HL-60 (cell line): Measurements from ENCODE around the gene CMIP.
A peak's percentile ranks its signal among the peaks of the same experiment; 100 is the strongest.

Experiments used
- DNase-seq, 2 experiments: peaks; one replicate each; pipeline ENCODE4 v3.0.0-alpha.2; 2010 to 2020; ENCODE audit warnings: low read depth in 1 of 2, low spot score in 1 of 2
- H3K27ac ChIP-seq: fragments of 250-450 bp; sonication (Bioruptor Pico); replicated peaks from 2 replicates; pipeline ENCODE4 v1.5.1; 2020; ENCODE audit warnings: mild to moderate bottlenecking, moderate library complexity
- H3K27me3 ChIP-seq: fragments of 250-450 bp; sonication (Bioruptor Pico); 2 replicates; pipeline ENCODE4 v1.5.1; 2021; ENCODE audit warnings: mild to moderate bottlenecking, moderate library complexity; ENCODE audit not compliant: insufficient read depth, poor library complexity, severe bottlenecking
- H3K4me3 ChIP-seq: replicated peaks from 2 replicates; pipeline ENCODE4 v1.5.1; 2011; ENCODE audit warnings: mild to moderate bottlenecking, control low read depth, low read length; ENCODE audit not compliant: insufficient read depth
- GABPA ChIP-seq: IDR thresholded peaks from 2 replicates; pipeline ENCODE4 v1.6.1; 2012; ENCODE audit warnings: low read depth
- POLR2AphosphoS5 ChIP-seq: IDR thresholded peaks from 2 replicates; pipeline ENCODE4 v1.6.1; 2012; ENCODE audit warnings: low read depth
- SPI1 ChIP-seq: IDR thresholded peaks from 2 replicates; pipeline ENCODE4 v1.6.1; 2012; ENCODE audit warnings: low read depth, mild to moderate bottlenecking, borderline replicate concordance
- TF ChIP-seq, protein P1 (sequence below): IDR thresholded peaks from 2 replicates; pipeline ENCODE4 v1.6.1; 2012; ENCODE audit warnings: low read depth; ENCODE audit not compliant: insufficient replicate concordance
- TF ChIP-seq, protein P2 (sequence below): IDR thresholded peaks from one replicate; pipeline ENCODE4 v1.5.1; 2011; ENCODE audit warnings: low read length, control low read depth, inconsistent platforms; ENCODE audit not compliant: insufficient read depth

Gene CMIP

GRCh38 chr16:81494888-81495287 lies 50.3 kb downstream of the CMIP start:
- H3K4me3 ChIP-seq, result no peak overlapping the region
- TF ChIP-seq, protein P1, sequence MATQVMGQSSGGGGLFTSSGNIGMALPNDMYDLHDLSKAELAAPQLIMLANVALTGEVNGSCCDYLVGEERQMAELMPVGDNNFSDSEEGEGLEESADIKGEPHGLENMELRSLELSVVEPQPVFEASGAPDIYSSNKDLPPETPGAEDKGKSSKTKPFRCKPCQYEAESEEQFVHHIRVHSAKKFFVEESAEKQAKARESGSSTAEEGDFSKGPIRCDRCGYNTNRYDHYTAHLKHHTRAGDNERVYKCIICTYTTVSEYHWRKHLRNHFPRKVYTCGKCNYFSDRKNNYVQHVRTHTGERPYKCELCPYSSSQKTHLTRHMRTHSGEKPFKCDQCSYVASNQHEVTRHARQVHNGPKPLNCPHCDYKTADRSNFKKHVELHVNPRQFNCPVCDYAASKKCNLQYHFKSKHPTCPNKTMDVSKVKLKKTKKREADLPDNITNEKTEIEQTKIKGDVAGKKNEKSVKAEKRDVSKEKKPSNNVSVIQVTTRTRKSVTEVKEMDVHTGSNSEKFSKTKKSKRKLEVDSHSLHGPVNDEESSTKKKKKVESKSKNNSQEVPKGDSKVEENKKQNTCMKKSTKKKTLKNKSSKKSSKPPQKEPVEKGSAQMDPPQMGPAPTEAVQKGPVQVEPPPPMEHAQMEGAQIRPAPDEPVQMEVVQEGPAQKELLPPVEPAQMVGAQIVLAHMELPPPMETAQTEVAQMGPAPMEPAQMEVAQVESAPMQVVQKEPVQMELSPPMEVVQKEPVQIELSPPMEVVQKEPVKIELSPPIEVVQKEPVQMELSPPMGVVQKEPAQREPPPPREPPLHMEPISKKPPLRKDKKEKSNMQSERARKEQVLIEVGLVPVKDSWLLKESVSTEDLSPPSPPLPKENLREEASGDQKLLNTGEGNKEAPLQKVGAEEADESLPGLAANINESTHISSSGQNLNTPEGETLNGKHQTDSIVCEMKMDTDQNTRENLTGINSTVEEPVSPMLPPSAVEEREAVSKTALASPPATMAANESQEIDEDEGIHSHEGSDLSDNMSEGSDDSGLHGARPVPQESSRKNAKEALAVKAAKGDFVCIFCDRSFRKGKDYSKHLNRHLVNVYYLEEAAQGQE, result no peak
- no peak for TF ChIP-seq SPI1
- TF ChIP-seq POLR2AphosphoS5, result no peak
- TF ChIP-seq, protein P2, sequence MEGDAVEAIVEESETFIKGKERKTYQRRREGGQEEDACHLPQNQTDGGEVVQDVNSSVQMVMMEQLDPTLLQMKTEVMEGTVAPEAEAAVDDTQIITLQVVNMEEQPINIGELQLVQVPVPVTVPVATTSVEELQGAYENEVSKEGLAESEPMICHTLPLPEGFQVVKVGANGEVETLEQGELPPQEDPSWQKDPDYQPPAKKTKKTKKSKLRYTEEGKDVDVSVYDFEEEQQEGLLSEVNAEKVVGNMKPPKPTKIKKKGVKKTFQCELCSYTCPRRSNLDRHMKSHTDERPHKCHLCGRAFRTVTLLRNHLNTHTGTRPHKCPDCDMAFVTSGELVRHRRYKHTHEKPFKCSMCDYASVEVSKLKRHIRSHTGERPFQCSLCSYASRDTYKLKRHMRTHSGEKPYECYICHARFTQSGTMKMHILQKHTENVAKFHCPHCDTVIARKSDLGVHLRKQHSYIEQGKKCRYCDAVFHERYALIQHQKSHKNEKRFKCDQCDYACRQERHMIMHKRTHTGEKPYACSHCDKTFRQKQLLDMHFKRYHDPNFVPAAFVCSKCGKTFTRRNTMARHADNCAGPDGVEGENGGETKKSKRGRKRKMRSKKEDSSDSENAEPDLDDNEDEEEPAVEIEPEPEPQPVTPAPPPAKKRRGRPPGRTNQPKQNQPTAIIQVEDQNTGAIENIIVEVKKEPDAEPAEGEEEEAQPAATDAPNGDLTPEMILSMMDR, result no peak
- TF ChIP-seq GABPA, result no peak
- no peaks in the 10 kb centered on the region for H3K27me3 ChIP-seq
- DNase-seq, result no peak
- H3K27ac ChIP-seq, result no peak overlapping the region

DNA sequence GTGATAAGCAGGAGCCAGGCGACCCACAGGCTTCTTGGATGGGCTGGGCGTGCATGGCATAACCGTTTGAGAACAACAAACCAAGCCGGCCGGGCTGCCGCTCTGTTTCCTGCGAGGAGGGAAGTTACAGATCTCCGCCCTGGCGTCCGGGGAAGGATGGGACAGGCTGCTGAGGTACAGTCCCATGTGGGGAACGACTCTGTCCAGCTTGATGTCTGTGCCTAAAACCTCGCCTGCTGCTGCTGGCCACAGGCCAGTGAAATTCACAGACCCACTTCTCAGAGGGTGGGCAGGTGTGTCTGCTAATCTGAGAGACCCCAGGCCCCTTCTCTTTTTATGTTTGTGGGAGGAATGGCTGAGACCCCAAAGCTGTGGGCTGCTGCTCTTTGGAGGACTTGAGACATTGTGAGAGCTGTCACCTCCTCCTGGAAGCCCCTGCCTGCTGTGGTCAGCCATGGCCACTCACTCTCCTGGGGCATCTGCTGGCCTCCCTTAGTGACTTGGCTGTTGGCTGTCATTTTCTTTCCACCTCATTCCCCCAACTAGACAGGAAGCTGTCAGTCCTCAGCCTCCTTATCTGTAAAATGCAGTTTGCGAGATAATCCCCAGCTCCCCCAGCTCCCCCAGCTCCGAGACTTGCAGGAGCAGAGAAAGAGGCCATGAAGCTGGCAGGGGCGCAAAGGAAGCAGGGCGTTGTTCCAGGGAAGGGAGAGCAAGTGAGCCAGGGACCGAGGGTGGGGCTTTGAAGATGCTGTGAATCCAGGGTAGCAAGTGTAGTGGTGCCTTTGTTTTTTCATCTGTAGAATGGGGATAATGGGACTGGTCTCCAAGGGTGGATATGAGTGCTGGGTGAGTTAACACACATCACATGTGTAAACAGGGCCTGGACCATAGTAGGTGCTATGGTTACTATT lies 51.0 kb downstream of the CMIP start:
- Histone ChIP-seq H3K27ac (no peak overlapping the region), H3K4me3 (no peak overlapping the region), H3K27me3 (no peaks in the 10 kb centered on the region)
- TF ChIP-seq POLR2AphosphoS5 (no peak), GABPA (no peak)
- TF ChIP-seq, protein P1, result no peak
- peak in 1 of 2 experiments; percentile 48 for DNase-seq

DNA sequence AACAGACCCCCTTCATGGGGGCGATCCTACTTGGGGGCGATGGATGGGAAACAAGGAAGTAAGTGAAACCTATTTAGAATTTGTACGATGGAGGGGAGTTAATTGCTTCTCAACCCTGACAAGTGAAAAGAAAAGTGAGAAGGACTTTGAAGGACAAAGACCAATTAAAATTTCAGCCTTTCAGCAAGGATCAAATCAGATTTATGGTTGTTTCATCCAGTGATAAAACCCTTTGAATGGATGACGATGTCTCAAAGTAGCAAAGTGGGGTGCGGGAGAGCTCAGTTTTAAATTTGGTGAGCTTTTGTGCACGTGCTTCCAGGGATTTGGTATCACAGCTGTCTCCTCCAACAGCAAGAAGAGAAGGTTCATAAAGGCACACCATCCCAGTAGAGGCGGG lies 51.7 kb downstream of the CMIP start:
- no peaks in the 10 kb centered on the region for H3K27me3 ChIP-seq
- H3K27ac ChIP-seq, result no peak overlapping the region
- no peak overlapping the region for H3K4me3 ChIP-seq
- TF ChIP-seq, protein P1, result no peak
- TF ChIP-seq GABPA (no peak), POLR2AphosphoS5 (no peak), SPI1 (no peak)
- TF ChIP-seq, protein P2, result no peak
- DNase-seq, result no peak
